Measurements from ENCODE around the gene DUSP11. TPM values are rescaled to one million over a fixed set of nuclear protein-coding genes. Genes with fewer than 3 reads are reported as not detected.
"Not testable (repeated sequence)": the region's sequence is repeated elsewhere in the genome, so short reads cannot be mapped to it uniquely, and the experiment has no call there.

The DUSP11 gene
- polyA plus RNA-seq, 1 of the 3 experiments (the other 2 are of a cell fraction), result 14.4 TPM

GRCh38 chr2:73780237-73780582, 307 bp upstream of the DUSP11 start:
- Histone ChIP-seq H3K4me3 (ENCODE audit: low read depth in 2 of 2, low read length in 1 of 2) (peak overlapping the region; percentile 88 to 98; a peak in 3 of 4 replicates), H3K27ac (ENCODE audit: low read depth in 2 of 2, low read length in 1 of 2) (no peak overlapping the region), H3K27me3 (ENCODE audit: insufficient read depth) (no peaks in the 10 kb centered on the region), H4K20me1 (ENCODE audit: insufficient read depth) (no peaks in the 10 kb centered on the region), H2AFZ (ENCODE audit: low read depth) (peak overlapping the region; percentile 92; the same call in 1 of the 2 replicates), H3K36me3 (replicated peaks in 1 of 2; ENCODE audit: control insufficient read depth in 1 of 2, insufficient read depth in 2 of 2, low read length in 1 of 2) (peaks cover 10 to 14% of the 10 kb centered on the region in 2 experiments), H3K4me1 (ENCODE audit: control insufficient read depth in 1 of 2, insufficient read depth in 2 of 2, low read depth in 1 of 2, low read length in 1 of 2) (peaks cover 4 to 7% of the 10 kb centered on the region in 2 experiments; a peak in 2 of 4 replicates), H3K4me2 (peak overlapping the region; percentile 81; the same call in 1 of the 2 replicates), H3F3A (replicated peaks; ENCODE audit: insufficient read depth) (no peaks in the 10 kb centered on the region), H3K9me2 (no peaks in the 10 kb centered on the region), H3K79me2 (ENCODE audit: insufficient read depth) (peaks cover 39% of the 10 kb centered on the region), H3K9me3 (no peaks in the 10 kb centered on the region), H3K9ac (no peak overlapping the region; the same call in 1 of the 2 replicates)
- POLR2A ChIA-PET, result no interaction called here
- no peak for TF ChIP-seq CHD2 (IDR thresholded peaks at IDR 0.05; ENCODE audit: low read length, partially characterized antibody)
- TF ChIP-seq RXRA (IDR thresholded peaks at IDR 0.05; ENCODE audit: borderline replicate concordance, low read depth), result no peak
- TF ChIP-seq RAD21 (IDR thresholded peaks at IDR 0.05; ENCODE audit: low read length), result no peak
- TF ChIP-seq MXI1 (IDR thresholded peaks at IDR 0.05; ENCODE audit: low read depth, low read length), result no peak
- TF ChIP-seq MAX (IDR thresholded peaks at IDR 0.05; ENCODE audit: low read depth), result no peak
- no peak for TF ChIP-seq CTCF (IDR thresholded peaks at IDR 0.05)
- DNase-seq, result no peak
- 2% methylated on average over 7 of the region's 7 CpGs for WGBS (ENCODE audit: low lambda C conversion rate)
- CTCF ChIA-PET, result interaction anchor here (0.9 to 1.5 kb wide), 4 partner anchors 17 to 371 kb away, joined by 3 to 6 read pairs (median 4); partner anchors contain the start of gene TPRKB

GRCh38 chr2:73778867-73779466, 936 bp downstream of the DUSP11 start:
- POLR2A ChIA-PET; H3K27me3 ChIP-seq (ENCODE audit: insufficient read depth); H3K9me3 ChIP-seq; H4K20me1 ChIP-seq (ENCODE audit: insufficient read depth); H3K4me1 ChIP-seq (ENCODE audit: control insufficient read depth in 1 of 2, insufficient read depth in 2 of 2, low read depth in 1 of 2, low read length in 1 of 2); H3K9me2 ChIP-seq; DNase-seq; H3F3A ChIP-seq (replicated peaks; ENCODE audit: insufficient read depth): not testable (repeated sequence)
- 54% methylated on average over 18 of the region's 18 CpGs for WGBS (ENCODE audit: low lambda C conversion rate)
- peak overlapping the region; percentile 88 to 98 for H3K4me3 ChIP-seq (ENCODE audit: low read depth in 2 of 2, low read length in 1 of 2)
- peaks cover 45% of the 10 kb centered on the region for H3K79me2 ChIP-seq (ENCODE audit: insufficient read depth)
- H2AFZ ChIP-seq (ENCODE audit: low read depth), result peak overlapping the region; percentile 92
- peak overlapping the region in 1 of 2 experiments; percentile 70; a peak in 1 of 4 replicates for H3K27ac ChIP-seq (ENCODE audit: low read depth in 2 of 2, low read length in 1 of 2)
- peak overlapping the region; percentile 86 for H3K9ac ChIP-seq
- peaks cover 22 to 26% of the 10 kb centered on the region in 2 experiments for H3K36me3 ChIP-seq (replicated peaks in 1 of 2; ENCODE audit: control insufficient read depth in 1 of 2, insufficient read depth in 2 of 2, low read length in 1 of 2)
- CTCF ChIA-PET, result interaction anchor here (0.6 to 1.0 kb wide), 7 partner anchors 16 to 554 kb away, joined by 3 to 8 read pairs (median 4); no protein-coding TSS in a partner anchor
- H3K4me2 ChIP-seq, result peak overlapping the region; percentile 81

GRCh38 chr2:73776869-73777519, 2.9 kb downstream of the DUSP11 start:
- no peaks in the 10 kb centered on the region for H4K20me1 ChIP-seq (ENCODE audit: insufficient read depth)
- no peaks in the 10 kb centered on the region for H3K9me2 ChIP-seq
- H3K36me3 ChIP-seq (replicated peaks in 1 of 2; ENCODE audit: control insufficient read depth in 1 of 2, insufficient read depth in 2 of 2, low read length in 1 of 2), result peaks cover 41 to 45% of the 10 kb centered on the region in 2 experiments
- no peak overlapping the region for H2AFZ ChIP-seq (ENCODE audit: low read depth)
- H3K4me3 ChIP-seq (ENCODE audit: low read depth in 2 of 2, low read length in 1 of 2), result no peak overlapping the region
- CTCF ChIA-PET, result interaction anchor here (1.4 kb wide), 1 partner anchor 17 kb away, joined by 3 read pairs; no protein-coding TSS in a partner anchor
- H3K9ac ChIP-seq, result no peak overlapping the region
- no peaks in the 10 kb centered on the region for H3K9me3 ChIP-seq
- peaks cover 4 to 7% of the 10 kb centered on the region in 2 experiments; a peak in 2 of 4 replicates for H3K4me1 ChIP-seq (ENCODE audit: control insufficient read depth in 1 of 2, insufficient read depth in 2 of 2, low read depth in 1 of 2, low read length in 1 of 2)
- peaks cover 45% of the 10 kb centered on the region for H3K79me2 ChIP-seq (ENCODE audit: insufficient read depth)
- no peak for DNase-seq
- H3K27me3 ChIP-seq (ENCODE audit: insufficient read depth), result no peaks in the 10 kb centered on the region
- 81% methylated on average over 8 of the region's 8 CpGs for WGBS (ENCODE audit: low lambda C conversion rate)
- H3F3A ChIP-seq (replicated peaks; ENCODE audit: insufficient read depth), result peaks cover 5% of the 10 kb centered on the region
- POLR2A ChIA-PET, result no interaction called here
- peak overlapping the region; percentile 32; the same call in 1 of the 2 replicates for H3K4me2 ChIP-seq
- H3K27ac ChIP-seq (ENCODE audit: low read depth in 2 of 2, low read length in 1 of 2), result peak overlapping the region in 1 of 2 experiments; percentile 9; a peak in 1 of 4 replicates
- no peak for TF ChIP-seq CHD2 (IDR thresholded peaks at IDR 0.05; ENCODE audit: low read length, partially characterized antibody)
- no peak for TF ChIP-seq SMC3 (IDR thresholded peaks at IDR 0.05; ENCODE audit: low read depth, low read length)
- no peak for TF ChIP-seq TEAD4 (IDR thresholded peaks at IDR 0.05; ENCODE audit: borderline replicate concordance, insufficient read depth)
- TF ChIP-seq RXRA (IDR thresholded peaks at IDR 0.05; ENCODE audit: borderline replicate concordance, low read depth), result no peak
- TF ChIP-seq TCF12 (IDR thresholded peaks at IDR 0.05), result 0 out of 2 replicates have a peak, but pooled peaks have one; percentile 15
- TF ChIP-seq USF1 (IDR thresholded peaks at IDR 0.05; ENCODE audit: borderline replicate concordance, low read depth), result no peak
- no peak for TF ChIP-seq MAX (IDR thresholded peaks at IDR 0.05; ENCODE audit: low read depth)
- TF ChIP-seq CTCF (IDR thresholded peaks at IDR 0.05), result no peak
- TF ChIP-seq FOSL2 (IDR thresholded peaks at IDR 0.05; ENCODE audit: borderline replicate concordance, low read depth), result peak; percentile 51; the same call in 1 of the 2 replicates
- peak; percentile 38; the same call in 1 of the 2 replicates for TF ChIP-seq JUND (IDR thresholded peaks at IDR 0.05)
